Ovary (tissue), 3 donors: Measurements from ENCODE around the gene FAM241B.

Experiments
- CTCF ChIP-seq, 3 donors: fragments of 450-650 bp in 2 of 3; fragments of 200-600 bp in 1 of 3; IDR thresholded peaks; one replicate each; pipeline versions ENCODE4 v1.5.1 to v1.8.0; 2016 to 2022; ENCODE audit warnings: antibody characterized with exemption in 3 of 3, mild to moderate bottlenecking in 1 of 3
- POLR2A ChIP-seq: fragments of 450-650 bp; IDR thresholded peaks from one replicate; pipeline ENCODE4 v1.6.1; 2017; ENCODE audit warnings: antibody characterized with exemption, mild to moderate bottlenecking, moderate library complexity
- donor health status: DM: no; HTN: no; CAD: no.

GRCh38 chr10:69679736-69680135 is 49.7 kb downstream of the FAM241B start:
- TF ChIP-seq CTCF (IDR thresholded peaks at IDR 0.05) (no peak), POLR2A (no peak)
